ENCODE measurements around the gene ERCC5. TPM values are rescaled to one million over a fixed set of nuclear protein-coding genes. Genes with fewer than 3 reads are reported as not detected.

ERCC5 gene
- total RNA-seq = 10 to 100 TPM; 58.6 to 85.0 (median 62.7) TPM
- long read RNA-seq, donor 1, full-length matches to known transcripts = 26 of 37 reads
- long read RNA-seq, donor 1, partial matches to known transcripts = 5 of 37 reads
- long read RNA-seq, donor 1, other reads (novel, unspliced or antisense) = 6 of 37 reads
- long read RNA-seq, donor 2, full-length matches to known transcripts = 11 of 20 reads
- long read RNA-seq, donor 2, partial matches to known transcripts = 7 of 20 reads
- long read RNA-seq, donor 2, other reads (novel, unspliced or antisense) = 2 of 20 reads

DNA sequence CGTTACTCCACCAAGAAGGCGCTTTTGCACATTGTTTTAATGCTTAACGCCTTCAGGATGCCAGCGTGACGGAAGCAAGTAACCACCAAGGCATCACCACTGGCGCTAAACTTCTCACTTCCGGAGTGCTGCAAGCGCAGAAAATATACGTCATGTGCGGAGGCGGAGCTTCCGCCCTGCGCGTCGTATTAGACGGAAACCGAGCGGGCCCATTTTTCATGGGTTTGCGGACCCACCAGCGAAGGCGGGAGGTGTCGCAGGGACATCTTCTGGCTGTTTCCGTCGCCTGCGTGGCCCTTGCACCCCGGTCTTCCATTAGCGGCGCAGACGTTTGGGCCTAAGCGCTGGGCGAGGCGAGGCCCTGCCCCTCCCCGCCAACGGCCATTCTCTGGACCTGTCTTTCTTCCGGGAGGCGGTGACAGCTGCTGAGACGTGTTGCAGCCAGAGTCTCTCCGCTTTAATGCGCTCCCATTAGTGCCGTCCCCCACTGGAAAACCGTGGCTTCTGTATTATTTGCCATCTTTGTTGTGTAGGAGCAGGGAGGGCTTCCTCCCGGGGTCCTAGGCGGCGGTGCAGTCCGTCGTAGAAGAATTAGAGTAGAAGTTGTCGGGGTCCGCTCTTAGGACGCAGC, at the start of gene ERCC5:
TSS of gene ERCC5 (plus strand) at position 403 of the 631 bp plus-strand sequence. CDS start 235 bp downstream, outside the sequence.
- Histone ChIP-seq H3K9me3 (no peaks in the 10 kb centered on the region), H3K4me3 (peak within 1 kb of the TSS; percentile 74), H3K36me3 (ENCODE audit: low read depth) (no peaks in the 10 kb centered on the region), H3K4me1 (ENCODE audit: low read depth) (peaks cover 18% of the 10 kb centered on the region)
- DNase-seq (peak; percentile 96 to 97 (median 97)), ATAC-seq (peak; percentile 94)
- TF ChIP-seq, protein P1, sequence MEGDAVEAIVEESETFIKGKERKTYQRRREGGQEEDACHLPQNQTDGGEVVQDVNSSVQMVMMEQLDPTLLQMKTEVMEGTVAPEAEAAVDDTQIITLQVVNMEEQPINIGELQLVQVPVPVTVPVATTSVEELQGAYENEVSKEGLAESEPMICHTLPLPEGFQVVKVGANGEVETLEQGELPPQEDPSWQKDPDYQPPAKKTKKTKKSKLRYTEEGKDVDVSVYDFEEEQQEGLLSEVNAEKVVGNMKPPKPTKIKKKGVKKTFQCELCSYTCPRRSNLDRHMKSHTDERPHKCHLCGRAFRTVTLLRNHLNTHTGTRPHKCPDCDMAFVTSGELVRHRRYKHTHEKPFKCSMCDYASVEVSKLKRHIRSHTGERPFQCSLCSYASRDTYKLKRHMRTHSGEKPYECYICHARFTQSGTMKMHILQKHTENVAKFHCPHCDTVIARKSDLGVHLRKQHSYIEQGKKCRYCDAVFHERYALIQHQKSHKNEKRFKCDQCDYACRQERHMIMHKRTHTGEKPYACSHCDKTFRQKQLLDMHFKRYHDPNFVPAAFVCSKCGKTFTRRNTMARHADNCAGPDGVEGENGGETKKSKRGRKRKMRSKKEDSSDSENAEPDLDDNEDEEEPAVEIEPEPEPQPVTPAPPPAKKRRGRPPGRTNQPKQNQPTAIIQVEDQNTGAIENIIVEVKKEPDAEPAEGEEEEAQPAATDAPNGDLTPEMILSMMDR (IDR thresholded peaks at IDR 0.05) = no peak
- intact Hi-C loops (cut with DNase I, micrococcal nuclease) = loop anchor here in 1 of 2 donors (5.0 kb wide), 1 partner anchor 248 kb away; the partner anchor contains the start of gene TPP2

DNA sequence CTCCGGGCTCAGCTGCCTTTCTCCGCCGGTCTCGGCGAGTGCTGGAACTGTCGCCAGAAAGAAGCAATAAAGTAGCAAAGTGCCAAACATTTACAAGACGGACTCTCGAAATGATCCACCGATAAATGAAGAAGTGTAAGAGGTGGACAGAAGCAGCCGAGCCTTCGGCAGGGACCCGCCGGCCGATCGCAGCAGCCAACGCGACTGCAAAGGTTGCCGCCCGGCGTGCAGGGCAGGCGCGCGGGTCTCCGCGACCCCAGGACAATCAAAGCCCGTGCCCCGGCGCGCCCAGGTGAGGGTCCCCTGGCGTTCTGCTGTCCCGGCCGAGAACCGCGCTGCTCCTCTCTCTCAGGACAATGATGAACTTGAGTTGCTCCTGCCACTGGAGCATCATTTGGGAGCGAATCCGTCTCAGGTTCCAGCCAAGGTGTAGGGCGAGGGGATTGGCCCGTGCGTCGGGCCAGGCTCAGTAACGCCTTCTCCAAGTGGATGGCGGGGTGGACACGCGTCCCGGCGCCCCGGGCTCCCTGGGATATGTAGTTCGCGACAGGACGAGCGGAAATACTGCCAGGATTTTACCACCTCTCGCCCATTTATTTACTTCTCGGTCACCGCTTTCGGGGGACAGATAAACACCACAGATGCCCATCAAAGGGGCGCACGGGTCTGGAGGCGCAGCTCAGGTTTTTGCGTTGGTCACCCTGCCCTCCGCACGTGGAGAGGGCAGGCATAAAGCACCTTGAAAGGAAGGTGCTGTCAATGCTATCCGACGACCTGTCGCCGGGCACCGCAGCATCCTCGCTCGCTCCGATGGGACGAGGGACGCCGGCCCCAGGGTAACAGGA, 47.0 kb upstream of the ERCC5 start, which contains the start of the genes BIVM and POGLUT2:
TSS of gene BIVM (plus strand) at position 539 of the 845 bp plus-strand sequence. CDS start 8,149 bp downstream, outside the sequence.
TSS of gene POGLUT2 (minus strand) at position 396 of the 845 bp plus-strand sequence. CDS start at position 90, 306 bp downstream.
- no peaks in the 10 kb centered on the region for H3K36me3 ChIP-seq (ENCODE audit: low read depth)
- ATAC-seq (peak; percentile 92), DNase-seq (peak; percentile 92)
- H3K4me1 ChIP-seq (ENCODE audit: low read depth) = peaks cover 10% of the 10 kb centered on the region
- H3K4me3 ChIP-seq = peak within 1 kb of the TSS; percentile 50
- intact Hi-C loops (cut with DNase I, micrococcal nuclease) = no loop called here
- no peaks in the 10 kb centered on the region for H3K9me3 ChIP-seq
- TF ChIP-seq, protein P1 (IDR thresholded peaks at IDR 0.05) = no peak

DNA sequence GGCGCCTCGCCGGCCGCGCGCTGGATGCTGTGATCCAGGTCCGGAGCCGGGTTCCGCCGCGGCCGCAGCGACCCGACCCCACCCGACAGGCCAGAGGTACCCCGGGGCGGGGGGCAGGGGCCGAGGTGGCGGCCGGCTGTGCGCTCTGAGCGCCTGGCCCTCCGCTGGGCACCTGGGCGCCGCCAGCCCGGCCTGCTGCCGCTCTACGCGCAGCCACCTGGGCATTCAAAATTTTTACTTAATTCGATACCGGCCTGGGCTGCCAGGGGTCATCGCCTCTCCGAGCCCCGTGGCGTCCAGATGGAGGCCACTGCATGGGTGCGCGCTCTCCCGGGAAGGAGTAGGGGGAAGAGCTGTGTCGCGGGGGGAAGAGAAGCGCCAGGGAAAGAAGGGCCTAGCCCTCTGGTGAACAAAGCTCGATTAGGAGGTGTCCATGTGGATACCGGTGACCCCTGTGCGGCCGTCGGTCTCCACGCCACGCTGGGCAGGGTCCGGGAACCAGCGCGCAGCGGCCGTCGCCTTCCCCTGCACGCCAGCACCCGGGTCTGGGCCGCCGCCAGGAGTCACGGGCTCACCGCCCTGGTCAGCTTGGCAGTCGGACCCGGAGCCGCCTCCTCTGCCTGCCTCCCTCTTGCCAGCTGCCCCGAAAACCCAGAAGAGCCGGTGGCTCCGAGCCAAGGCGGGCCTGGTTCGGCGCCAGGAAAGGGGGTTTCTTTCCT, 46.2 kb upstream of the ERCC5 start:
- H3K9me3 ChIP-seq = no peaks in the 10 kb centered on the region
- peaks cover 10% of the 10 kb centered on the region for H3K4me1 ChIP-seq (ENCODE audit: low read depth)
- TF ChIP-seq, protein P1 (IDR thresholded peaks at IDR 0.05) = no peak
- ATAC-seq (peak; percentile 44), DNase-seq (peak in 1 of 3 donors; percentile 61)
- intact Hi-C loops (cut with DNase I, micrococcal nuclease) = no loop called here
- peak overlapping the region; percentile 50 for H3K4me3 ChIP-seq
- no peaks in the 10 kb centered on the region for H3K36me3 ChIP-seq (ENCODE audit: low read depth)

DNA sequence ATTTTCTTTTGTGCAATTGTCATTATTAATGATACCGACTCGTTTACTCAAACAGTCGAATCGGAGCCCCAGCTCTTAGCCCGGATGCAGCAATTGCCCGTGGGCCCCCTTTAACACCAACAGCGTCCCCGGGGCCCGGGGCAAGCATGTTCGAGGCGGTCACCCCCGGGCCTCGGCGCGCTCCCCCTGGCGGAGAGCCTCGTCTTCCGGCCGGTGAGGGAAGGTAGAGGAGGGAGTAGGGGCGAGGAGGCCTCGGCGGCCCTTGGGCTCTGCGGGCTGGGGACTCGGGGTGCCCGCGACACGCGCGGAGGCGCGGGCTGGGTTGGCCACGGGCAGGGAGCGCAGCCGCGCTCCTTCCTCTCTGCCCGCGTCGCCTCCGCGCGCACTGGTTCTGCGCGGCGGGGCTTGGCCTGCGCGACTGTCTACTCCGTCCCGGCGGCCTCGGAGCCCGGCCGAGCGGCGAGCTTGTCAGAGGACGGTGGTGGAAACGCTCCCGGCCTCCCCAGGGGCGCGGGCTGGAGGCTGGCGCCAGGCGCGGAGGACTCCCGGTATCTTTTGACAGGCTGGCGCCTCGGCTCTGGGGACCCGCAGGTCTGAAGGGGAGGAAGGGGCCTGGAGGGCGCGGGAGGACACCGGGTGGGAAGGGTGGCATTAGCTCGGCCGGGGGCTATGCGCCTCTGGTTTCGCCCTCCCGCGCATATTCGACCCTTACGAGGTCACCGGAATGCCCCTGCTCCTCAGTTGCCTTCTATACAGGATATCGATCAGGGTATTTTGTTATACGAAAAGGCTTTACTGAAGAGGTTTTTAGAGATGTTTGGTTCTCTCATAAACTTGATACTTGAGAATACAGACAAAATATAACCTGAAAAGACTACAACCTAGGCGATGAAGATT, 45.4 kb upstream of the ERCC5 start:
- TF ChIP-seq, protein P1 (IDR thresholded peaks at IDR 0.05) = peak; percentile 66
- ATAC-seq (peak; percentile 90), DNase-seq (peak; percentile 87 to 93 (median 88))
- Histone ChIP-seq H3K9me3 (no peaks in the 10 kb centered on the region), H3K4me1 (ENCODE audit: low read depth) (peaks cover 10% of the 10 kb centered on the region), H3K36me3 (ENCODE audit: low read depth) (no peaks in the 10 kb centered on the region), H3K4me3 (peak overlapping the region; percentile 50)
- intact Hi-C loops (cut with DNase I, micrococcal nuclease) = no loop called here
